PC-3 (cell line): ENCODE results near the gene ARHGEF37. TPM values are rescaled to one million over a fixed set of nuclear protein-coding genes. Genes with fewer than 3 reads are reported as not detected.
A peak's percentile ranks its signal among the peaks of the same experiment; 100 is the strongest.

Experiments
- ATAC-seq: fragments of 200-7000 bp; cut with Tn5 transposase; 2 replicates; pipeline ENCODE4 v1.9.1; 2020; ENCODE audit warnings: mild to moderate bottlenecking, moderate library complexity
- BruUV-seq: library from RNA; stranded (reverse); fragments of 400-500 nt; replicated peaks from 2 replicates; lab custom pipeline; 2021; lab: Mats Ljungman, UMichigan
- CTCF ChIA-PET: fragments of 300-600 bp; sonication (Branson Sonifier 250); formaldehyde crosslinking; loops from one replicate; lab custom pipeline; 2022; ENCODE audit warnings: antibody characterized with exemption; lab: Charles Lee
- POLR2A ChIA-PET: fragments of 300-600 bp; sonication (Branson Sonifier 250); formaldehyde crosslinking; loops from one replicate; lab custom pipeline; 2022; ENCODE audit warnings: antibody characterized with exemption; ENCODE audit not compliant: unreplicated experiment; lab: Charles Lee
- DNase-seq: peaks from one replicate; pipeline ENCODE4 v3.0.0-alpha.2; 2015
- H2AFZ ChIP-seq: fragments of 300-600 bp; sonication (generic); 2 replicates; pipeline ENCODE4 v1.6.0; 2016; ENCODE audit warnings: antibody characterized with exemption, low read length
- H3F3A ChIP-seq: fragments of 300-600 bp; sonication (generic); one replicate; pipeline ENCODE4 v1.6.0; 2017; ENCODE audit warnings: antibody characterized with exemption, low read length, control low read depth, mild to moderate bottlenecking; ENCODE audit not compliant: unreplicated experiment
- H3K27ac ChIP-seq: fragments of 300-600 bp; sonication (generic); 2 replicates; pipeline ENCODE4 v1.5.1; 2016; ENCODE audit warnings: mild to moderate bottlenecking, low read length
- H3K27me3 ChIP-seq: fragments of 300-600 bp; sonication (generic); 2 replicates; pipeline ENCODE4 v1.6.1; 2016; ENCODE audit warnings: low read length, mixed read lengths
- H3K36me3 ChIP-seq: fragments of 300-600 bp; sonication (generic); 2 replicates; pipeline ENCODE4 v1.6.1; 2016; ENCODE audit warnings: low read depth, mixed run types, low read length, mixed read lengths
- H3K4me1 ChIP-seq: fragments of 300-600 bp; sonication (generic); 2 replicates; pipeline ENCODE4 v1.5.1; 2016; ENCODE audit warnings: low read length; ENCODE audit not compliant: insufficient read depth
- H3K4me2 ChIP-seq: fragments of 300-600 bp; sonication (generic); 2 replicates; pipeline ENCODE4 v1.6.0; 2016; ENCODE audit warnings: low read length
- H3K4me3 ChIP-seq: fragments of 300-600 bp; sonication (generic); 2 replicates; pipeline ENCODE4 v1.5.1; 2016; ENCODE audit warnings: mild to moderate bottlenecking, low read length, mixed read lengths
- H3K79me2 ChIP-seq: fragments of 300-600 bp; sonication (generic); 2 replicates; pipeline ENCODE4 v1.6.1; 2017; ENCODE audit warnings: low read length, mixed read lengths
- H3K9ac ChIP-seq: fragments of 300-600 bp; sonication (generic); 2 replicates; pipeline ENCODE4 v1.6.0; 2016; ENCODE audit warnings: mild to moderate bottlenecking, low read length
- H3K9me2 ChIP-seq: fragments of 300-600 bp; sonication (generic); replicated peaks from 2 replicates; pipeline ENCODE4 v1.6.1; 2016; ENCODE audit warnings: mixed run types, low read length, mixed read lengths
- H3K9me3 ChIP-seq: fragments of 300-600 bp; sonication (generic); 2 replicates; pipeline ENCODE4 v1.6.1; 2016; ENCODE audit warnings: low read length, mixed read lengths
- H4K20me1 ChIP-seq: fragments of 300-600 bp; sonication (generic); 2 replicates; pipeline ENCODE4 v1.6.1; 2016; ENCODE audit warnings: low read length, mixed read lengths
- EZH2 ChIP-seq: fragments of 300-600 bp; sonication (generic); IDR thresholded peaks from one replicate; pipeline ENCODE4 v1.6.1; 2017; ENCODE audit warnings: antibody characterized with exemption, mild to moderate bottlenecking, low read length; ENCODE audit not compliant: unreplicated experiment
- EZH2phosphoT487 ChIP-seq: fragments of 300-600 bp; sonication (generic); IDR thresholded peaks from 2 replicates; pipeline ENCODE4 v1.6.1; 2018; ENCODE audit warnings: mild to moderate bottlenecking, antibody characterized with exemption, low read length, borderline replicate concordance
- intact Hi-C: fragments of 100-400 bp; cut with micrococcal nuclease; formaldehyde crosslinking; loops from 2 replicates; pipeline ENCODE4 v1.9.0; 2023
- total RNA-seq: library from RNA; depleted of rRNA; stranded (reverse); fragments of >200 nt; gene quantifications from 2 replicates; pipeline ENCODE4 v1.2.3, GENCODE V29; 2014
- TF ChIP-seq, protein P1 (sequence below): fragments of 300-600 bp; sonication (generic); conservative IDR thresholded peaks from 2 replicates; pipeline ENCODE4 v1.5.1; 2017; ENCODE audit warnings: antibody characterized with exemption, low read depth, mild to moderate bottlenecking, low read length

The ARHGEF37 gene
- total RNA-seq, 1 experiment from 2014 or later = 6.5 TPM

DNA sequence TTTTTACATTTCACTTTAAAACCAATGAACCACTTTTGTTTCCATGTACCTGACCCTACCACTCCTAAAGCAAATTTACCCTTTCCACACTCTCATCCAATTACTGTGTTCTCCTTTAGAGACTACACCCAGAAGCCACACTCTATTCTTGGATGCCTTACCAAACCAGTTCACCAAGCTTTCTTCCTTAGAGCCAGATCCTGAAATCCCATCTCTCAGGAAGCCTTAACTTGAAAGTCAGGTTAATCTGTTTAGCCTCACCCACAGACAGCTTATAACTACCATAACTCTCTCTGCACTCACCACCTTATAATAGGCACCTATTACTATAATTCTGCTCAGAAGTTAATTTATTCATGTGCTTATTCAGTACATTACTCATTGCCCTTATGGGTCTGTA is 34.3 kb upstream of the ARHGEF37 start:
- no TSS peak for BruUV-seq
- Histone ChIP-seq H3K27ac (peak overlapping the region; percentile 47), H3K9ac (peak overlapping the region; percentile 1), H3K9me2 (no peaks in the 10 kb centered on the region), H3K9me3 (no peaks in the 10 kb centered on the region), H2AFZ (no peak overlapping the region), H3K4me3 (peak overlapping the region; percentile 93), H3K79me2 (peaks cover 93% of the 10 kb centered on the region), H3K27me3 (no peaks in the 10 kb centered on the region), H3K36me3 (peaks cover 60% of the 10 kb centered on the region), H3F3A (peaks cover 7% of the 10 kb centered on the region), H4K20me1 (peaks cover 55% of the 10 kb centered on the region), H3K4me1 (peaks cover 39% of the 10 kb centered on the region), H3K4me2 (peak overlapping the region; percentile 88)
- ATAC-seq = peak; percentile 15
- peak; percentile 98 for DNase-seq
- ChIA-PET POLR2A (interaction anchor here (0.5 to 1.0 kb wide), 6 partner anchors 24 to 108 kb away, joined by 3 to 7 read pairs (median 4); no protein-coding TSS in a partner anchor), CTCF (interaction anchor here (0.5 to 0.7 kb wide), 3 partner anchors 82 to 282 kb away, joined by 3 to 5 read pairs (median 3); no protein-coding TSS in a partner anchor)
- intact Hi-C loops = loop anchor here (2.0 kb wide), 1 partner anchor 16 kb away; no protein-coding TSS in a partner anchor
- TF ChIP-seq EZH2phosphoT487 (no peak), EZH2 (no peak)
- TF ChIP-seq, protein P1, sequence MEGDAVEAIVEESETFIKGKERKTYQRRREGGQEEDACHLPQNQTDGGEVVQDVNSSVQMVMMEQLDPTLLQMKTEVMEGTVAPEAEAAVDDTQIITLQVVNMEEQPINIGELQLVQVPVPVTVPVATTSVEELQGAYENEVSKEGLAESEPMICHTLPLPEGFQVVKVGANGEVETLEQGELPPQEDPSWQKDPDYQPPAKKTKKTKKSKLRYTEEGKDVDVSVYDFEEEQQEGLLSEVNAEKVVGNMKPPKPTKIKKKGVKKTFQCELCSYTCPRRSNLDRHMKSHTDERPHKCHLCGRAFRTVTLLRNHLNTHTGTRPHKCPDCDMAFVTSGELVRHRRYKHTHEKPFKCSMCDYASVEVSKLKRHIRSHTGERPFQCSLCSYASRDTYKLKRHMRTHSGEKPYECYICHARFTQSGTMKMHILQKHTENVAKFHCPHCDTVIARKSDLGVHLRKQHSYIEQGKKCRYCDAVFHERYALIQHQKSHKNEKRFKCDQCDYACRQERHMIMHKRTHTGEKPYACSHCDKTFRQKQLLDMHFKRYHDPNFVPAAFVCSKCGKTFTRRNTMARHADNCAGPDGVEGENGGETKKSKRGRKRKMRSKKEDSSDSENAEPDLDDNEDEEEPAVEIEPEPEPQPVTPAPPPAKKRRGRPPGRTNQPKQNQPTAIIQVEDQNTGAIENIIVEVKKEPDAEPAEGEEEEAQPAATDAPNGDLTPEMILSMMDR = no peak

DNA sequence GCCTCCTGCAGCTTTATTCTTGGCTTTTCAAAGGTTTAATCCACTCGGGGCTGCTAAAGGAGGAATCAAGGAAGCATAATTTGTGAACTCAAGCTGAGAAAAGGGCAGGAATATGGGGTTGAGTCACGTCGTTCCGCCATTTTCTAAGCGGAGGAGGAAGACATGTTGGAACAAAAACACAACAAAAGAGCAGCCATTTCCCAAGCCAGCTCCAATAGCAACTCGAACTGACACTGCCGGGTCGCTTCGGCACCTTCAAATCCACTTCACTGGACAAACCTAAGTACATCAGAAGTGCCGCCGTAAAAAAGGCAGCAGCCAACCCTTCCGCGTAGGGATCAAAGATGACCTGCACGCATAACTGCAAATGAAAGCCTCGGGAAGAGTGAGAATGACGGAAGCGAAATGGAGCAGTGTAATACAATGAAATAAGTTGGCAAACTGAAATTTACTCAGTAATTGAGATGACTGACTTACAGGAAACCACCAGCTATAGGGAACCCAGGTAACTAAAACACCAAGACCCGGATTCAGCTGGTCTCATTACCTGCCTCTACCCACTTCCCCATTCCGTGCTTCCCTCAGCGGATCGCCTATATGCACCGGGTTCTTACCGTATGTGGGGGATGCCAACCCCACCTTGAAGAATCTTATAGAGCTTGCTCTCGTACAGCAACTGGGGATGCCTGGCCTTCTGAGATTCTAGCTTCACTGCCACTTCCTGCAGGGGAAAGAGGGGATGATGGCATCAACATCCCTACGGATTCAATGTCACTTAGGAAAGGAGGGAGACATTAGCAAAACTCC is 31.6 kb upstream of the ARHGEF37 start:
- H3K9ac ChIP-seq = peak overlapping the region; percentile 99
- peak overlapping the region; percentile 85 for H3K27ac ChIP-seq
- peaks cover 77% of the 10 kb centered on the region for H3K79me2 ChIP-seq
- POLR2A ChIA-PET = interaction anchor here (0.5 to 1.4 kb wide), 5 partner anchors 32 to 325 kb away, joined by 3 to 10 read pairs (median 3); no protein-coding TSS in a partner anchor
- CTCF ChIA-PET = interaction anchor here (0.6 to 1.0 kb wide), 4 partner anchors 13 to 110 kb away, joined by 3 to 4 read pairs (median 3); no protein-coding TSS in a partner anchor
- H3K4me1 ChIP-seq = peaks cover 47% of the 10 kb centered on the region
- H3F3A ChIP-seq = peaks cover 7% of the 10 kb centered on the region
- intact Hi-C loops = no loop called here
- ATAC-seq (no peak), DNase-seq (peak; percentile 49)
- BruUV-seq = TSS peak; percentile 12
- H3K27me3 ChIP-seq = no peaks in the 10 kb centered on the region
- TF ChIP-seq, protein P1 = peak; percentile 33
- no peak for TF ChIP-seq EZH2phosphoT487
- H4K20me1 ChIP-seq = peaks cover 40% of the 10 kb centered on the region
- no peaks in the 10 kb centered on the region for H3K9me3 ChIP-seq
- H3K36me3 ChIP-seq = peaks cover 45% of the 10 kb centered on the region
- no peak overlapping the region for H2AFZ ChIP-seq
- H3K4me2 ChIP-seq = peak overlapping the region; percentile 88
- H3K9me2 ChIP-seq = no peaks in the 10 kb centered on the region
- H3K4me3 ChIP-seq = peak overlapping the region; percentile 93
